Activated CD8-positive, alpha-beta T cell treated with anti-CD3 and anti-CD28 coated beads for 36 hours (primary cell): ENCODE data around the gene GLCCI1. TPM values are rescaled to one million over a fixed set of nuclear protein-coding genes. Genes with fewer than 3 reads are reported as not detected.

Experiments
- ATAC-seq: fragments of 200-7000 bp; cut with Tn5 transposase; one replicate; pipeline ENCODE4 v1.10.0; 2021; ENCODE audit warnings: mild to moderate bottlenecking, moderate library complexity
- CTCF ChIA-PET: fragments of 350-600 bp; sonication (Branson Sonifier 250); formaldehyde crosslinking; loops from one replicate; lab custom pipeline; 2021; ENCODE audit warnings: antibody characterized with exemption; lab: Charles Lee
- POLR2A ChIA-PET: fragments of 350-600 bp; sonication (Branson Sonifier 250); formaldehyde crosslinking; loops from one replicate; lab custom pipeline; 2021; ENCODE audit warnings: antibody characterized with exemption; lab: Charles Lee
- DNase-seq: peaks from one replicate; pipeline ENCODE4 v3.0.0-alpha.2; 2020
- H3K27ac Mint-ChIP-seq: one replicate; pipeline ENCODE4 v1.8.0; 2021; ENCODE audit warnings: mild to moderate bottlenecking, mixed read lengths
- H3K27me3 Mint-ChIP-seq: one replicate; pipeline ENCODE4 v1.8.0; 2021; ENCODE audit warnings: mixed read lengths
- H3K36me3 Mint-ChIP-seq: one replicate; pipeline ENCODE4 v1.8.0; 2021; ENCODE audit warnings: low read depth, mixed read lengths
- H3K4me1 Mint-ChIP-seq: one replicate; pipeline ENCODE4 v1.8.0; 2021; ENCODE audit warnings: low read depth, mixed read lengths
- H3K4me3 Mint-ChIP-seq: one replicate; pipeline ENCODE4 v1.8.0; 2021; ENCODE audit warnings: mild to moderate bottlenecking, moderate library complexity, mixed read lengths
- H3K9me3 Mint-ChIP-seq: one replicate; pipeline ENCODE4 v1.8.0; 2021; ENCODE audit warnings: mixed read lengths
- intact Hi-C: fragments of 100-400 bp; cut with micrococcal nuclease; formaldehyde crosslinking; loops from one replicate; pipeline ENCODE4 v1.10.0; 2022
- total RNA-seq, 2 experiments: library from RNA; stranded (reverse); gene quantifications; one replicate each; pipeline ENCODE4 v1.2.3, GENCODE V29; 2021
- TF ChIP-seq, protein P1 (sequence below): fragments of 200-600 bp; IDR thresholded peaks from one replicate; pipeline ENCODE4 v1.8.0; 2022; ENCODE audit warnings: antibody characterized with exemption, mild to moderate bottlenecking

GLCCI1 gene
- total RNA-seq, 2 experiments from 2014 or later = 11.3 to 13.0 TPM

DNA sequence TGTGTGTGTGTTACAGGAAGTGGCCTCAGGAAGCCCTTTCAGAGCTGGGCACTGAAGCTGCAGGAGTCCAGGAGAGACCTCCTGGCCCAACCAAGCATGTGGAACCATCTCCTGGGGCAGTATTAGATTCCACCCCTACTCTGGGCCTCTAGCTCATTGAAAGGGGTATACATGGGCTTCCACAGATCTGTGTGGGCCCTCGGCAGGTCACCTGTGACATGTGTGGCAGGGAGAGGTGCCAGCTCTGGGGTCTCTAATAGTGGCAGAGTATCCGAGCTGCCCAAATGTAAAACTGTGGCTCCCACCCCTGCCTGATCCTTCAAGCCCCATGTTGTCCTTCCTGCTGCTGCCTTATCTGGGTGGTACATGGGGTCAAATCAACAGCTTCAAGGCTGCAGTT is 144.1 kb downstream of the GLCCI1 start:
- Mint-ChIP-seq H3K36me3 (no peaks in the 10 kb centered on the region), H3K27me3 (no peaks in the 10 kb centered on the region), H3K9me3 (peaks cover 15% of the 10 kb centered on the region), H3K4me3 (no peak overlapping the region), H3K27ac (no peak overlapping the region), H3K4me1 (peaks cover 40% of the 10 kb centered on the region)
- ChIA-PET CTCF (no interaction called here), POLR2A (interaction anchor here (0.5 to 1.7 kb wide), 2 partner anchors 40 to 42 kb away, joined by 3 read pairs; no protein-coding TSS in a partner anchor)
- intact Hi-C loops = loop anchor here (10.0 kb wide), 1 partner anchor 428 kb away; no protein-coding TSS in a partner anchor
- ATAC-seq = no peak
- TF ChIP-seq, protein P1, sequence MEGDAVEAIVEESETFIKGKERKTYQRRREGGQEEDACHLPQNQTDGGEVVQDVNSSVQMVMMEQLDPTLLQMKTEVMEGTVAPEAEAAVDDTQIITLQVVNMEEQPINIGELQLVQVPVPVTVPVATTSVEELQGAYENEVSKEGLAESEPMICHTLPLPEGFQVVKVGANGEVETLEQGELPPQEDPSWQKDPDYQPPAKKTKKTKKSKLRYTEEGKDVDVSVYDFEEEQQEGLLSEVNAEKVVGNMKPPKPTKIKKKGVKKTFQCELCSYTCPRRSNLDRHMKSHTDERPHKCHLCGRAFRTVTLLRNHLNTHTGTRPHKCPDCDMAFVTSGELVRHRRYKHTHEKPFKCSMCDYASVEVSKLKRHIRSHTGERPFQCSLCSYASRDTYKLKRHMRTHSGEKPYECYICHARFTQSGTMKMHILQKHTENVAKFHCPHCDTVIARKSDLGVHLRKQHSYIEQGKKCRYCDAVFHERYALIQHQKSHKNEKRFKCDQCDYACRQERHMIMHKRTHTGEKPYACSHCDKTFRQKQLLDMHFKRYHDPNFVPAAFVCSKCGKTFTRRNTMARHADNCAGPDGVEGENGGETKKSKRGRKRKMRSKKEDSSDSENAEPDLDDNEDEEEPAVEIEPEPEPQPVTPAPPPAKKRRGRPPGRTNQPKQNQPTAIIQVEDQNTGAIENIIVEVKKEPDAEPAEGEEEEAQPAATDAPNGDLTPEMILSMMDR = no peak
- DNase-seq = no peak

DNA sequence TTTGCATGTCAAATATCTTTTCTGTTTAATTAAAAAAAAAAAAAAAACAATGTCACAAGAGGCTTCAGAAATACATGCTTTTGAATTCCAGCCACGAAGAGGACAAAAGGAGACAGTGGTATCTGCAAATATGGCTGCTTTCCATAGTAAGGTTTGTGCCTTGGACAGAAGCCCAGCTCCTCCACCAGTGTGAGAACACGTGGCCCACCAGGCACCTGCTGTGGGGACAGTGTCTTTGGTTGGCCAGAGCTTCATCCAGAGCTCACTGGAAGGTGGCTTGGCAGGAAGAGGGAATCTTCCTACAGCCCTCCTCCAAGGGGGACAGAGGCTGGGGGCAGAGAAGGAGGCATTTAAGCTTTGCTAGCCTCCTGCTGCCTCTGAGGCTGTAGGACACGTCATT is 144.6 kb downstream of the GLCCI1 start:
- H3K27me3 Mint-ChIP-seq = no peaks in the 10 kb centered on the region
- ChIA-PET POLR2A (interaction anchor here (1.7 kb wide), 1 partner anchor 43 kb away, joined by 3 read pairs; no protein-coding TSS in a partner anchor), CTCF (no interaction called here)
- H3K4me1 Mint-ChIP-seq = peaks cover 41% of the 10 kb centered on the region
- DNase-seq = no peak
- peaks cover 15% of the 10 kb centered on the region for H3K9me3 Mint-ChIP-seq
- H3K27ac Mint-ChIP-seq = no peak overlapping the region
- no peaks in the 10 kb centered on the region for H3K36me3 Mint-ChIP-seq
- no peak overlapping the region for H3K4me3 Mint-ChIP-seq
- no peak for ATAC-seq
- intact Hi-C loops = loop anchor here (10.0 kb wide), 1 partner anchor 428 kb away; no protein-coding TSS in a partner anchor
- TF ChIP-seq, protein P1 = no peak

DNA sequence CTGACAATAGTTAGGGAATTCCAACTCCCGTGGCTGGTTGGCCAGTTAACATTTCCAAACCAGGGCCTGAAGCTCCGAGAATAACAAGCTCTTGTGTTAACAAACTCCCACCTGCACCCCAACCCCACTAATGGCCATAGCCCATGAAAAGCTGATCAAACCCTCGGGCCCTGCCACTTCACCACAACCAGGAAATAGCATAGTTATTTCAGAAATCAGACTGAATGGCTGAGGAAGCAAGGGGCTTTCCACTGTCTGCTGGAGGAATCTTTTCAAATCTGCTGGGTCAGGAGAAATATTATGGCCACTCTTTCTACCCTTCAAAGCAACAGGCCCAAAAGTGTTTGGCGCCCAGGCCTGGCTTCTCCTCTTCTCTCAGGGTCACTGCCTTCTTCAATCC is 145.6 kb downstream of the GLCCI1 start:
- H3K27ac Mint-ChIP-seq = peak overlapping the region; percentile 60
- H3K27me3 Mint-ChIP-seq = no peaks in the 10 kb centered on the region
- no peaks in the 10 kb centered on the region for H3K36me3 Mint-ChIP-seq
- no peak for ATAC-seq
- intact Hi-C loops = loop anchor here (10.0 kb wide), 1 partner anchor 429 kb away; no protein-coding TSS in a partner anchor
- H3K4me1 Mint-ChIP-seq = peaks cover 44% of the 10 kb centered on the region
- H3K9me3 Mint-ChIP-seq = peaks cover 15% of the 10 kb centered on the region
- TF ChIP-seq, protein P1 = no peak
- DNase-seq = no peak
- ChIA-PET CTCF (no interaction called here), POLR2A (interaction anchor here (1.7 kb wide), 1 partner anchor 44 kb away, joined by 3 read pairs; no protein-coding TSS in a partner anchor)
- no peak overlapping the region for H3K4me3 Mint-ChIP-seq

DNA sequence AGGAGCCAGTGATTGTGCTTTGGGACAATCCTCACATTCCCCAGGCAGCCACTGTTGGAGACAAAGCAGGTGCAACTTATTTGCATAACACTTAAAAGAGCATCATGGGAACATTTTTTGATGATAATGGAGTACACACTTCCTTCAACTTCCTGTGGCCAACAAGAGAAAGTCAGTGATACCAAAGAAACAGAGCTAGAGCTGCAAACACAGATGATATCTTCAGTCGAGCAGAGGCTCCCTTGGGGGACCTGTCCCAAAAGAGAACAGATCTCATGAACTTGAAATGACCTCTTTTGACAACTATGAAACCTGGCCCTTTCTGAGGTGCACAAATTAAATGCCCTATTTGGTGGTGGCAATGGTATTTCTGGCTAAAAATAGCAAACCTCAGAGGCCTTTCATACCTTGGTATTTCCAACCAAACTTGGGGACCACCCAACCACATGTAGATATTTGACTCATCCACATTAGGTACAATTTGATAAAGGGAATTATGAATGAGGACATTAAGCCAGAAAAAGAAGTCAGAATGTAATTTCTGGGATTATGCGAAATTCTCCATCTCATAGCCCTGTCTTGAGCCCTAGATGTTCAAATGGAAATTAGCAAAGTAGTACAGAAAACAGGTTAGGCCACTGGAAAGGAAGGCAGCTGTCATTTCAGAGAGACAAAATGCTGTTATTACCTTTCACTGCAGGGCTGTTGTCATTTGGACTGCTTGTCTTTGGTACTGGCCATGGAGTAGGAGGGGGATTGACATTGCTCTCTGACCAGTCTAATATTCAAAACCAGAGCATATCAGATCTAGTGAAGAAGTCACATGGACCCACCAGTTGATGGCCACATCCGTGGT is 147.2 kb downstream of the GLCCI1 start:
- DNase-seq (peak; percentile 59), ATAC-seq (peak; percentile 86)
- peaks cover 54% of the 10 kb centered on the region for H3K4me1 Mint-ChIP-seq
- no peaks in the 10 kb centered on the region for H3K27me3 Mint-ChIP-seq
- intact Hi-C loops = loop anchor here (2.0 to 10.0 kb wide), 2 partner anchors 15 to 431 kb away; no protein-coding TSS in a partner anchor
- TF ChIP-seq, protein P1 = no peak
- ChIA-PET POLR2A (interaction anchor here (1.1 to 3.3 kb wide), 3 partner anchors 10 to 100 kb away, joined by 3 to 10 read pairs (median 3); no protein-coding TSS in a partner anchor), CTCF (interaction anchor here (1.6 to 1.8 kb wide), 2 partner anchors 10 to 101 kb away, joined by 4 to 5 read pairs; no protein-coding TSS in a partner anchor)
- peaks cover 15% of the 10 kb centered on the region for H3K9me3 Mint-ChIP-seq
- H3K27ac Mint-ChIP-seq = peak overlapping the region; percentile 77
- H3K4me3 Mint-ChIP-seq = no peak overlapping the region
- no peaks in the 10 kb centered on the region for H3K36me3 Mint-ChIP-seq
